Superior temporal gyrus (tissue), 1 donor: ENCODE measurements around the gene TAF1.
"Not testable (repeated sequence)": the region's sequence is repeated elsewhere in the genome, so short reads cannot be mapped to it uniquely, and the experiment has no call there.

ENCODE experiments used
- DNase-seq: peaks from one replicate; pipeline ENCODE4 v3.0.0-alpha.2; 2016; ENCODE audit errors: extremely low spot score

Gene TAF1

DNA sequence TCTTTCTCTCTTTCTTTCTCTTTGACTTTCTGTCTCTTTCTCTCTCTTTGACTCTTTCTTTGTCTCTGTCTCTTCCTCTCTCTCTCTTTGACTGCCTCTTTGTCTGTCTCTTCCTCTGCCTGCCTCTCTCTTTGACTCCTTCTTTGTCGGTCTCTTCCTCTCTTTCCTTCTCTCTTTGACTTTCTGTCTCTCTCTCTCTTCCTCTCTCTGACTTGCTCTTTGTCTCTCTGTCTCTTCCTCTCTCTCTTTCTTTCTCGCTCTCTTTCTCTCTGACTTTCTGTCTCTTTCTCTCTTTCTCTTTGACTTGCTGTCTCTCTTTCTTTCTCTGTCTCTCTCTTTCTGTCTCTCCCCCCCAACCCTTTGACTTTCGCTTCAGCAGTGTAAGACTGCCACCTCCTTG is 130.3 kb downstream of the TAF1 start:
- DNase-seq, result no peak

DNA sequence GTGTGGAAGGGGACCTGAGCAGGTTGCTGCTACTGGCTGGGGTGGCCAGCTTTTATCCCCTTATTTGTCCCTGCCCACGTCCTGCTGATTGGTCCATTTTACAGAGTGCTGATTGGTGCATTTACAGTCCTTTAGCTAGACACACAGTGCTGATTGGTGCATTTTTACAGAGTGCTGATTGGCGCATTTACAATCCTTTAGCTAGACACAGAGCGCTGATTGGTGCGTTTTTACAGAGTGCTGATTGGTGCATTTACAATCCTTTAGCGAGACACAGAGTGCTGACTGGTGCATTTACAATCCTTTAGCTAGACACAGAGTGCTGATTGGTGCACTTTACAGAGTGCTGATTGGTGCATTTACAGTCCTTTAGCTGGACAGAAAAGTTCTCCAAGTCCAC is 135.9 kb downstream of the TAF1 start:
- DNase-seq, result not testable (repeated sequence)

GRCh38 chrX:71504346-71504745 is 138.2 kb downstream of the TAF1 start:
- DNase-seq, result no peak

GRCh38 chrX:71509289-71509688 is 143.1 kb downstream of the TAF1 start:
- DNase-seq, result no peak

DNA sequence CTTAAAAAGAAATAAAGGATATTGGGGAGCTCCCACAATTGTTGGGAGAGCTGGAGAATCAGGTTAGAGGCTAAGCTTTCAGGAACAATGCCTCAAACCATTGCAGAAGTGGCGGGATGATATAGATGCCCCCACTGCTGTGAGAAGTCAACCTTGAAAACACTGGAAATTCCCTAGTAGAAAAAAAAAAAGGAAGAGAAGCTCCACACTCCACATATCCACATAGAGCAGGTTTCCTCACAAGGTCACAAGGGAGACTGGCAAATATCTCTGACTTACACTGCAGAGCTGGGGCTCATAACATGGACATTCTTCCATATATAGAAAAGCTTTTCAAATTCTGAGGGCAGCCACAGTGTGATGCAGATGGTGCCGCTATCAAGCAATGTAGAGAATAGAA is 144.0 kb downstream of the TAF1 start:
- no peak for DNase-seq

GRCh38 chrX:71513731-71514130 is 147.6 kb downstream of the TAF1 start:
- not testable (repeated sequence) for DNase-seq

DNA sequence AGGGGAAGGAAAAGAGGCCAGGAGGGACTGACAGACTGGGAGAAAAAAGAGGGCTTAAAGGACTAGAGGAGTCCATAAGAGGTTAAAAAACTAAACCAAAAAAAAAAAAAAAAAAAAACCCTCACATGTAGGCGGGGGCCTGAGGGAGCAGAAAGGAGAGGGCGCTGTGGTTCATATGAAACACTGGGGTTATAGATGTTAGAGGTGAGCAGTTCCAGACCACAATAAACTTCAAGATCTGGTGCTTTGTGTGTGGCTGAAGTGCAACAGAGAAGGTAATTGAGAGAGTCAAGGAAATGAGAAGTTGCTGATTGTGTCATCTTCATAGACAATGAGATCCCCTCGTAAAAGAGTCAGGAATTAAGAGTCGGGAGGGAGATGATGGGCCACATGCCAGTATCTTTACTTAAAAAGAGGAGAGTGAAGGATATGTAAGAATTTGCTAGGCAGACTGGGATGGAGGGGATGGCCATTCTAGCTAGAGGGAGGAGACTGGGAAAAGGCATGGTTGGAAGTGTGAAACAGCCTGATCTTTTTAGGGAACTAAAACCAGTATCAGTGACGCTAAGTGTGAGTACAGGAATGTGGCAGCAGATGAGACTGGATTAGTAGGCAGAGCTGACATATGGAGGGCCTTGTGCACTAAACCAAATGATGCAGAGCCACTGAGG is 148.3 kb downstream of the TAF1 start:
- no peak for DNase-seq

- DNase-seq, result no peak
These were observed 148.9 kb downstream of the TAF1 start for GRCh38 chrX:71515038-71515396.
